NCI-H1694 (cell line): Measurements from ENCODE around the gene LCP2.

Experiments
- DNase-seq: peaks from one replicate; lab custom pipeline; 2025; lab: John Stamatoyannopoulos, UW

The LCP2 gene

DNA sequence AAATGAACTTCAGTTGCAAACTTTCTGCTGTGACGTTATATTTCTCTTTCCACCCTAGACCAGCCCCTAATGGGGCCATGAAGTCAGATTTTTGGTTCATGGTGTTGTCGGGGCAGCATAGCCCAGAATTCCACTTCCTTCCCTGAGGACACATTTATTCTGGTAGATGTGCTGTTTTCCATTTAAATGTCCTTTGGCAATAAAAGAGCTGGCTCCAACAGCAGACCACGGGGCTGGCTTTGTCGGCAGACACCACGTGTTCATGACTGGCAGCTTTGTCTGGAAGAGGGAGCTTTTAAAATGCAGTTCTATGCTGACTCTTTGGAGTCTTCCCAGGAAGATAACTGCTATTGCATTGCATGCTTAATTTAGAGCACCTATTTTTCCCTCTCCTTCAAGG, 17.6 kb upstream of the LCP2 start:
- no peak for DNase-seq

DNA sequence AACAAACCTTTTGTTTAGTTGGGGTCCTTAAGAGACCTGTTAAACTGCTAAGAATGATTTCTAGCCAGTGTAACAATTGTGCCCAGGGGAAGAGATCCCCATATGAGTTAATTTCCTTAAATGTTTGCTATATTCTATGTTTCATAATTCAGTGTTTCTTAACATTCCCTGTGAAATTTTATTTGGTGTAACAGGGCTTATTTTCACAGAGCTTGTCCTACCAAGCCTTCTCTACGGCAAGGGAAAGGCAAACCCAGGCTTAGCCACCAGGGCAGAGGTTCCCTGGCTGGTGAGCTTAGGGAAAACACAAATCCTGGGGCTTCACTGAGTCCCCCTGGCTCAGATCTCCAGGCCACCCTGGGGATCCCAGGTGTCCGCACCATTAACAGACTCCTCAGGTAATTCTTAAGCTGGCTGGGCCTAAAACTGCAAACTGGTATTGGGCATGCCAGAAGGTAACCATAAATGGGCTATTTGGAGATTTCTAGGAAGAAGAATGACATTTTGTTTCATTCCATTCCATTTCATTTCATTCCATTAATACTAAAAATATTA, 17.0 kb upstream of the LCP2 start:
- DNase-seq, result no peak

DNA sequence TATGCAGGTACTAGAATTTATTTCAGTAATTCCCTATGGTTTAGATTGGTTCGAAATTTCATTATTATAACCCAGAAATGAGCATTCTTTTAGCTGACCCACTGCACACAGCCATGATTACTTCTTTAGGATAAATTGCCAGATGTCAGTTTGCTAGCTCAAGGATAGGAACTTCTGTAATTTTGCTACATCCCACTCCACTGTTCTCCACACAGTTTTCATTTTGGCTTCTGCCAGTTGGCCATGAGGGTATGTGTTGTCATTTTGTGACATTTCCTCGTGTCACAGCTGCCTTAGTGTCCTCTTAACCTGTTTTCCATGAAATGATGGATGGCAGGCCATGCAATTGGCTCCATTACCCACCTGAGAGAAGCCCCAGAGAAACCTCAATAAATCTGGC, 16.2 kb upstream of the LCP2 start:
- DNase-seq, result no peak

DNA sequence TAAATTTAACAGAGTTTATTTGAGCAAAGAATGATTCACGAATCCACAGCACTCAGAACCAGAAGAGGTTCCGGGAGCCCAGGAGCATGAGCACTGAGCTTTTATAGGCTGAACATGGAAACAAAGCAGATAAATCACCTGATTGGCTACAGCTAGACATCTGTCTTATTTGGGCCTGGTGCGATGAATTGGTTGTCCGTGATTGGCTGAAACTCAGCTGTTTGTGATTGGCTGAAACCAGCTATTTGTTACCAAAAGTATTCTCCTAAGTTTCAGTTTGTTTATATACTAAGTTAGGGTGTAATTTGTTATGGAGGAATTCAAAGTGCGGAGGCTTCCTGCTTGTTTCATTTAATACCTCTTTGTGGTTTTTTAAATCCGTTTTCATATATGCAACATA, 15.8 kb upstream of the LCP2 start:
- DNase-seq, result no peak

DNA sequence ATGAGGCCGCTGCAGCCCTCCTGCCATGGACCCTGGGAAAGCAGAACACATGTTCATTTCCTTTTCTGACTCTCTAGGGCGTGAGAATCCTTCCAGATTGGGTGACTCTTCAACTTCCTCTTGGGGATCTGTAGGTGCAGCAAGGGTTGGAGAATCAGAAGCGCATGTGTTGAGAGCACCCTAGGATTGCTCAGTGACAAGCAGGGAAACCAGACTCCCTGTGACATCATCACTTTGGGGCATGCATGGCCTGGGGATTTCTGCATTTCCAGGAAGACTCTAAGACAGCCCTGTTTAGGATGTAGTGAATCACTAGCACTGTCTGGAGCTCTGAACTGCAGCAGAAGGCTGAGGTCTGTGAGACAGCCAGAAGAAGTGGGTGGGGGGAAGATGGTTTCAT, 15.1 kb upstream of the LCP2 start:
- no peak for DNase-seq

DNA sequence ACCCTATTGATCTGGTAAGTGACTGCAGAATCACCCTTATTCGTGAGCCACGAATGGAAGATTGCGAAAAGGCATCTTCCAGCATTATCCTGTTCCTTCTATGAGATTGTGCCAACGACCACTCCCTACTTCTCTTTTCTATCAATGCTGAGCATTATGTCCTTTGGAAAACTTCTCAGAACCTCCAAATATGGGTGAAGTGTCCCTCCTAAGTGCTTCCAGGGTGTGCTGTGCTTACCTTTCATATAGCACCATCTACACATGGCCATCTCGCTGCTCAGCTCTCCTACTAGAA, 14.7 kb upstream of the LCP2 start:
- no peak for DNase-seq

DNA sequence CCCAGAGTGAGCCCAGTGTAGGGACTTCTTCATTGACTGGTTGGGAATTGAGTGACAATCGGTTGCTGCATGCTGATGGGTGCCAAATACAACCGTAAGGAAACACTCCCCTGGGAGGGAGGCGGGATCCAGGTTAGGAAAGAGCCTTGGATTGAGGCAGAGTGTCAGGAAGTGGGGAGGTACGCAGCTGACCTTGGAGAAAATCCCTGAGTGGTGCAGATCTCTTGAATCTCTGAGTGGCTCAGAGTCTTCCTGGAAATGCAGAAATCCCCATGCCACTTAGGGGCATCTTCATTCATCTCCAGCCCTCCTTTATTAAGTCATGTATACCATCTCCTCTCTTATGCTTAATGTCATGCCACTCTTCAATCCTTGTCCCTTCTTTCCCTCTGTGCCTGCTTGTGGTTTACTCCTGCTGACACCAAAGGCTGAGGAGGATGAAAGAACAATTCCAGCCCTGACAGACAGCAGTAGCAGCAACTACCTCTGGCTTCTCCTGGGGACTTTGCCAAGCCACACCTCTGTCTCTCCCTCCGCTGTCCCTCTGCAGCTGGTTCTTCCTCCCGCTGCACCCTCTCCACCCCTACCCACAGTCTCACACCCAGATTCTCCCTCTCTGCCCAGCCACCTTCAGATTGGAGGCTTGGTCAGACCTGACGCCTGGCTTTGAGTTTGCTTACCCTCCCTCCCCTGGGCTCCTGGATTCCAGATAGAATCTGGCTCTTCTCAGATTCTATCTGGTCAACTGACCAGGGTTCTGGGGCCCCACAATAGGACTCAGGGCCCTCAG, 14.1 kb upstream of the LCP2 start:
- no peak for DNase-seq

DNA sequence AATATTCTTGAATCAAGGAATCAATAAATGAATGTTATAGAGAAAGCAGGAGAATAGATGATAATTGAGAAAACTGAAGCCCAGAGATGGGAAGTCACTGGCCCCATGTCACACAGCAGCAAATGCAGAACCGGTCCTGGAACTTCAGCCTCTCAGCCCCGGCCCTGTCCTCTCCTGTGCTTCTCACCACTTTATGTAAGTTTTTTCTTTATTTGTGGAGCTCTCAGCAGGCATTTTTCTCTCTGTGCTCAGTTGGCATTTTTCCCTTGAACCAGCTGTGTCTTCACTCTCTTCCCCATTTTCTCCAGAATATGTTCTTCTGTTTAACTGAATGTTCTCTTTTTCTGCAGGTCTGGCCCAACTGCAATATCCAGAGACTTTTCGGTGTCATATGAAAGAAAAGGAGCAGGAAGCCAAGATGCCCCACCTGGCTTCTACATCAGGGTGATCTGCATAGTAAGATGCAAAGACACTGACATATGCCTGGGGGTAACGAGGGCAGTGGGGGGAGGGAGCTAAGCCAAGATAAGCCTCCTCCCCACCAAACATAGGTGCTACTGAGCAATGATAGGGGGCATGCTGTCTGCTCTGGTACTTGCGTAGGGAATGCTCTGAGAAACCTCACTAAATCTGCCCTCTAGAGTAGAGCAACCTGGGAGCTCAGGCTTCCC, 12.8 kb upstream of the LCP2 start:
- DNase-seq, result no peak

DNA sequence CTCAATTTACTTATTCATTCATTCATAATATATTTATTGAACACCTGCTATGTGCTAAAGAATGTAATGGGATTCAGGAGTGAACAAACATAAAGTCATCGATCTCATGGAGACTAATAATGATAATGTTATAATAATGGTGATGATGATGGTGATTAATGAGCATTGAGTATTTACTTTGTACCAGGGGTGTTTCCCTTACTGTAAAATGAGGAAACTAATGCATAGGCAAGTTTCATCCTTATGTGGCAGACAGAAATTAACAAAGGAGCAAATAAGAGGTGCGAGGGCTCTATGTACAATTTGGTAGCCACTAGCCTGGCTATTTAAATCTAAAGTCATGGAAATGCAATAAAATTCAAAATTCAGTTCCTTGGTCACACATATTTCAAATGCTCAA, 11.1 kb upstream of the LCP2 start:
- DNase-seq, result no peak

DNA sequence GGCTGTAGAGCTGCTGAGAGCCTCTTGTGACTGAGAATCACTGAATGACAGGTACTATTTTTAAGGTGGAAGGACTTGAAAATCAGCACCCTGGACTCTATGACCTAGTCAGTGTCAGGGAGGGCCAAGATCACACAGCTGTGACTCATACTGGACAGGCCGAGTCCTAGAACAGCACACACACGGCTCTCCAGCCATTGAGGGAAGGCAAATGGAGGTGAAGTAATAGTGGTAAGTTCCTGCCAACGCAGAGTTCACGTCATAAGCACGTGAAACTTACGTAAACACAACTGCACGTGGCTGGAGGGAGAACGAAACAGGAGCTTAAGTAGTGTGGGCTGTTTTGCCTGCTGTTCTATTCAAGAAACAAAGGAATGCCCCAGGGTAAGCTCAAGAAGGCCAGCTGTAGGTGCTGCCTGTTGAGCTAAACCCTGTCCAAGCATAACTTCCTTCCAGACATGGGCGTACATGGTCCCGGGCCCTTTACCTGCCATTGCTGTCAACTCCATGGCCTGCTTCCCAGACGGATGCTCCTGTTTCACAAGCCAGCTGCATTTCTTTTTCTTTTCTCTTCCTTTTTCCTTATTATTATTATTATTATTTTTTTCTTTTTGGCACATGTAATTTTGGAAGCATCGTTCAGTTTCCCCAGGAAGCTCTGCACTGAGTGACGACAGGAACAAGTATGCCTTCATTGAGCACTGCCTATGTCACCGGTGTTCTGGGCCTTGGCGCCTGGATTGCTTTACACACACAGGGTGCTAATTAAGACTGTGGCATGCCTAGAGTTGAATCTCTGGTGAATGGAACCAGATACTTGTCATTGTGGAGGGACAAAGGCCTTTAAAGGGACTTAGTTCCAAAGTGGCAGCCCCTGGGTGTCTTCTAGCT, 10.2 kb upstream of the LCP2 start:
- DNase-seq, result no peak

DNA sequence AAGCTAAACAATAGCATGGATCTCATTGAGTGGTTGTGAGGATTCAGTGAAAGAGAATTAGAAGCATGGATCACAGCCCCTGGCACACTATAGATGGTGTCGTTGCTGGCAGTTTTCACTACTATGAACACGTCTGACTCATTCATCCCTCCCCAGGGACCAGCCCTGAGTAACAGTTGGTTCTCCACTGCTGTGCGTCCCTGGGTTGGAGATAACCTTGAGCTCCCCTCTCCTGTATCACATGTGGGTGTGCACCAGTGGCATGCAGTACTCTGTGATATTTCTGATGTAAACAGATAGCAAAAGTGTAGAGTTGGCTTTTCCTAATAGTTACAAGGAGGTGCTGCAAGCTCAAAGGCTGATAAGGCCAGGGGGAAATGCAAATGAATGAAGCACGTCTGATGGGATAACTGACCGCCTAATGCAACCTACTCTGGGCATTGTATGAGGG, 8.8 kb upstream of the LCP2 start:
- DNase-seq, result peak; percentile 11

DNA sequence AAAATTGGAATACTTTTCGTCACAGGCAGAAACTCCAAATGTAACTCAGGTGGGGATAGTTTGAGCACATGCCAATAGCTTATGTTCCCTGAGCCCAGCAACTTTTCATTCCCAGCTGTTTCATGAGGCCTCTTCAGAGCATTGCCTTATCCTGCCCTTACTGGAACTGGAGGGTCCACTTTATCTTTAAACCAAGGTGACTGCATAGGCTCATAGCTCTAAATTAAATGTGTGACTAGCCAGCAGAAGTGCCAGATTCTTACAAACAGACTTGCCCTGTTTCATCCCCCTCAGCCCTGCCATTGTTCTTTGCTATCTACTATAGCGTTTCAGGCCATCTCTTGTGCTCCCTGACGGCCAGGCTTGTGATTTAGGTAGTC, 8.1 kb upstream of the LCP2 start:
- no peak for DNase-seq

DNA sequence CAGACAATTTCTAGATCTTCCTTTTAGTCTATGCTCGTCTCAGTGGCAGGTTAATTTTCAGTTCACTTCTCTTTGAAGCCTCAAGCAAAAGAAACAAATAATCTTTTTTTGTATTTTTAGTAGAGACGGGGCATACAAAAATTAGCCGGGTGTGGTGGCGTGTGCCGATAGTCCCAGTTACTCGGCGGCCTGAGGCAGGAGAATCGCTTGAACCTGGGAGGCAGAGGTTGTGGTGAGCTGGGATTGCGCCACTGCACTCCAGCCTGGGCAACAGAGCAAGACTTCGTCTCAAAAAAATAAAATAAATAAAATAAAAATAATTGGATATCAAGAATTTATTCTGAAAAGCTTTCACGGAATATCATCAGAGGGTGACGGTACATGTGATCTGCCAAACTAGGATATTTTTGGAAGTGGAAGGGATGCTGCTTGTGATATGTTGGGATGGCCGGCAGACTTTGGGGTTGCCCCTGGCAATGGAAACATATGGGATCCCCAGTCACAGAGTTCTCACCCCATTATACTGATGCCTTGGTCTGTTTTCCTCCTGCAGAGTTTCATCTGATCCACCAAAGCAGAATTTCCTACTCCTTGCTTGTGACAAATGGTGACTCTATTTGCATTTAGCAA, 7.6 kb upstream of the LCP2 start:
- DNase-seq, result no peak

DNA sequence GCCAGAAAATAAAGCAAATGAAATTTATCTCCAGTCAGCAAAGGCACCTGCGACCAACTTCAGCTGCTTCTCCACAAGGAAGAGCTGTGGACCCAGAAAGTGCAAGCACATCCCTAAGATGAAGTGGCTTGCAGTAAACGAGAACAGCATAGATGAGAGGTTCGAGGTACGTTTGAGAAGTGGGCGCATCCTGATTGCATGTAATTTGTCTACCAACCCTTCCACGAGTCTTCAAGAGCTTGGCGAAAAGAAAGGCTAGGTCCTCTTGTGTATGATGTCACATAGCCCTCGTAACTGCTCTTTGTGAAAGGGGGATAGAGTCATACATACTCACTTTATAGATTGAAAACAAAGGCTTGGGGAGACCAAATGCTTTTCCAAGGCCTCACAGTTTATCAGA, 6.0 kb upstream of the LCP2 start:
- no peak for DNase-seq

DNA sequence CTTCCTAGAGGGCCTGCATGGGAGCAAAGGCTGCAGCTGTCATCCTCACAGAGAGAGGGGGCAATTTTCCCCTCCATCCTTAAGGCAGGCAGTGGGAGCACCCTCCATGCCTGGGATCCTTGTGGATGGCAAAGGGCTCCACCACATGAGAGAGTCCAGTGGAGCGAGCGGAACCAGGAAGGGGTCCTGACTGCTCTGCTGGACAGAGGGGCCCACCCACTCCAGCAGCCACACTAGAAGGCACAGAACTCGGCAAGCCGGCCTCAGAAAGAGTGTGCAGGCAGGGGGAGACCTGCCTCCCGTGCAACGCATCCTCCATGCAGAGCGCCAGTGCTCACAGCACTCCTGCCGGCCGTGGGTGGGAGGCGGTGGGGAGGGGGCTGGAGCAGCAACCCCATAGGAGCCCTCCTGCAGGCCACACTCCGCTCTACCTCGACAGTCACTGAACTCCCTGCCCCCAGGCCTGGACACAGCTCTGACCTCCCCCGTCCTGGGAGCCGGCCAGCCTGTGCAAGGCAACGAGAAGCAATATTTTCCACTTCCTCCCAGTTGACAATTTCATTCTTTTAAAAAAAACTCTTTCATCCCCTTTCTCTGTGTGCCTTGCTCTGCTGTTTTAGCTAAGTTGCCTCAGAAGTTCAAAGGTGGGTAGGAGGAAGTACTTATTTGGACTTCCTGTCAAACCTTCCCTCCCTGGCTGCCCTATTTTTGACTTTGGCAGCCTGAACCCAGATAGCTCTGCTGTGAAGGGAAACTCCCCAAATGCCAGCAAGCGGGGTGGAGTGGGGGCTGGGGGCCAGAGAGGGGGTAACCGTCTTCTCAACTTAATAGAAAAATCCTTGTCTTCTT, 5.3 kb upstream of the LCP2 start:
- DNase-seq, result no peak

DNA sequence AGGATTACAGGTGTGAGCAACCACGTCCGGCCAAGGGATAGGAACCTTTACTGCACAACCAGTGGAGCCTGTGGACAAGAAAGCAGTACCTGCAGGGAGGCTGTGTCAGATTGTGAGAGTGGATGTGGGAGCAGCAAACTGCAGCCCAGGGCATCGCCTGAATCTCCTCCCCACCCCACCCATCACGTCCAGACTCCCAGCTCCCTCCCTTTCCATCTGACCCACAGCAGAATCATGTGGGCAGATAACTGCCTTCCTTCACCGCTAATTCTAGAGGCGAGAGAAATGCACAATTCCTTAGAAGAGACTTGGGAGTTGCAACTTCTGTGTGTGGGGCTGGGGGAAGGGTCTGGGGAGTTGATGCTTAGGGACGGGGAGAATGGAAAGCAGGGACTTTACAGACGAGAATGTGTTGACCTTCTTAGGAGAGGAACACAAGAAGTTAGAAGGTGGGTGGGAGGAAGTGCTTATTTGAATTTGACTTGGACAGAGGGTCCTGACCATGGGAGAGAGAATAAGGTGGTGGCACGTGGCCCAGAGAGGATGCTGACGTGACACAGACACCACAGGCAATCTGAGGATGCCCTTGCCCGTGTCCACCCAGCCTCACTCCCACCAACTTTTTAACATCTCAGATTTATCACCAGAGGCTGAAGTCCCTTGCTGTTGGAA, 4.5 kb upstream of the LCP2 start:
- no peak for DNase-seq

DNA sequence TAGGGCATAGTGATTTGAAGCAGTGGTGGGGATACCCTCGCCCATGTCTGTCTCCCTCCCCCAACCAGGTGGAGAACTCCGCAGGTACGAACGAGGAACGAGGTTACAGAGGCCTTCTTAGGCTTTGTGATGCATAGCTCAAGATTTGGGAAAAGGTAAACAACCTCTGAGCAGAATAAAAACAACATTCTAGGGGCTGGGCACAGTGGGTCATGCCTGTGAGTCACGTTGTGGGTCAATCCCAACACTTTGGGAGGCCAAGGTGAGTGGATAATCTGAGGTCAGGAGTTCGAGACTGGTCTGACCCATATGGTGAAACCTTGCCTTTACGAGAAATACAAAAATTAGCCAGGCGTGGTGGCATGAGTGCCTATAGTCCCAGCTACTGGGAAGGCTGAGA, 3.6 kb upstream of the LCP2 start:
- no peak for DNase-seq

DNA sequence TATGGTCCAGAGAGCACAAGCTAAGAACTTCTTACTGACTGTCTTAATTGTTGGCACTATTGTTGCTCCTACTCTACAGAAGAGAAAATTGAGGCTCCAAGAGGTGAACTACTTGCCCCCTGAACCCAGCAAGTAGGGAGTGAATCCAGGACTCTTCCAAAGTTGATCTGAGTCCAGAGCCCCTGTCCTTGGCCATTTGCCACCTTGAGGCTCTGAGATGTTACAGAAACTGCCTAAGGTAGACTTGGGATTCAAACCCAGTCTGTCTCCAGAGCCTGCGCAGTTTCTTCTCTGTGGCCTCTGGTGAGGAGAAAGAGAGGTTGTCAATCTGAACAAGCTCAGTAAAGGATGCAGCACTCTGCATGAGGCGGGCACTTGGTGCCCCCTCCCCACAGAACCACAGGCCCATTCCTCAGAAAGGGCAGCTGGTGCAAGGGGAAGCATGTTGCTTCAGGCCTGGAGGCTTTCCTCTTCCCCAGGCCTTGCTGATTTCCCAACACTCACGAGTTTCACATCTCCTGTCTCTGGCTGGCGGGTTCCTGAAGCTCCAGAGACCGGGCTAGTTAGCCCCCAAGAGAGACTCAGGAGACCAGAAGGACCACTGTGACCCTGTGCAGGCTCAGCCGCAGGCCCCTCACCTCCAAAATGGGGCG, 2.9 kb upstream of the LCP2 start:
- DNase-seq, result no peak

DNA sequence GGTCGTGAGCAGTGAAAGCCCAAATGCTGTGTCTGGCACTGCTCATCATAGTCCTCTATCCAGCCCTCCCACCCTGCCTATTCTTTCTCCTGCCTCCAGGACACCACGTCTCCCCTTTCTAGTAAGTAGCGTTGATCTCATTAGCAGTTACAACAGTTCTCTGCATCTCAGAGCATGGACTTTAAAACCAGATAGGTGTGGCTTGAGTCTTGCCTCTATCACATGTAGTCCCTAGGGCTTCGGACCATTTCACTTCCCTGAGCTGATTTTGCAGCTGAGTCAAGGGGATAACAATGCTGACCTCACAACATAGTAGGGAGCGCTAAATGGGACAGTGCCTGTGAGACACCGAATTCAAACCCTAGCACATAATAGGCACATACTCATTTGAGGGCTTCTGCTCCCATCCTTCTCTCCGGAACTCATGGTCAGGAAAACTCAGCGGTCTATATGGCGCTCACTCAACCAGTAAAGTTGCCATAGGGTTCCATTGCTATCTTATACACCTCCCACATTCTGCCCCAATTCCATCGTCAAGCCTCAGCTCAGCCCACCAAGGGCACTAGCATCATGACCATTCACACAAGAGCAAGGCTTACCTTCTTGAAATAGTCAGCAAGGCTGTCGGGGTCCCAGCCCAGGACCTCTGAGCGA, 515 bp downstream of the LCP2 start:
- DNase-seq, result no peak
